ENCODE data around the gene DSPP. TPM values are rescaled to one million over a fixed set of nuclear protein-coding genes. Genes with fewer than 3 reads are reported as not detected.

The DSPP gene
- not detected in 2 replicates for polyA plus RNA-seq (2012; rRNA removed)
- not detected in 2 replicates for polyA plus RNA-seq (2012; cell fraction: cytosol; rRNA removed)
- polyA plus RNA-seq (2012; cell fraction: nucleus; rRNA removed): not detected in 2 replicates

DNA sequence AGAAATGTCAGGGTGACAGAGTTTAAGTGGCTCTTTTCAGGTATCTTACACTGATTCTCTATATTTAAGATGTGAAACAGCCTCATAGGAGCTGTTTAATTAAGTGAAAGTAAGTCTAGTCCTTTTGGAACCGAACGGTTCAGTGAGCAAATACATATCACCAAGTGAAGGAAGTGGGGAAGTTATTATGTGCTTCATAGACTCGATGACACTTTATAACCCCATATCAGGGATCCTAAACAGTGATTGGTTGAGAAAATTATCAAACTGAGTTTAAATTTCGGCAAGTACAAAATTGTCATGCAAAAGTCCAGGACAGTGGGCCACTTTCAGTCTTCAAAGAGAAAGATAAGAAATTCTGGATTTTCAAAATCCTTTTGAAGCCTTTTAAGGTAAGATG lies at the start of gene DSPP:
Gene DSPP (plus strand): TSS at position 301 of the 400 bp plus-strand sequence. CDS start 2,380 bp downstream, outside the sequence.
- Histone ChIP-seq H4K20me1 (ENCODE audit: insufficient read depth) (no peaks in the 10 kb centered on the region), H3K4me1 (ENCODE audit: control insufficient read depth in 1 of 2, insufficient read depth in 2 of 2, low read depth in 1 of 2, low read length in 1 of 2) (no peaks in the 10 kb centered on the region), H3K9ac (no peak within 1 kb of the TSS), H3K79me2 (ENCODE audit: insufficient read depth) (no peaks in the 10 kb centered on the region), H3K4me3 (ENCODE audit: low read depth in 2 of 2, low read length in 1 of 2) (no peak within 1 kb of the TSS), H3K27me3 (ENCODE audit: insufficient read depth) (no peaks in the 10 kb centered on the region), H3K27ac (ENCODE audit: low read depth in 2 of 2, low read length in 1 of 2) (no peak within 1 kb of the TSS), H3K36me3 (replicated peaks in 1 of 2; ENCODE audit: control insufficient read depth in 1 of 2, insufficient read depth in 2 of 2, low read length in 1 of 2) (no peaks in the 10 kb centered on the region), H3K9me2 (no peaks in the 10 kb centered on the region), H3K4me2 (no peak within 1 kb of the TSS), H3F3A (replicated peaks; ENCODE audit: insufficient read depth) (no peaks in the 10 kb centered on the region), H2AFZ (ENCODE audit: low read depth) (no peak within 1 kb of the TSS), H3K9me3 (no peaks in the 10 kb centered on the region)
- CTCF ChIA-PET: no interaction called here
- 56% methylated on average over 4 of the region's 4 CpGs for WGBS (ENCODE audit: low lambda C conversion rate)
- DNase-seq: no peak
- POLR2A ChIA-PET: no interaction called here
- TF ChIP-seq, protein P1, sequence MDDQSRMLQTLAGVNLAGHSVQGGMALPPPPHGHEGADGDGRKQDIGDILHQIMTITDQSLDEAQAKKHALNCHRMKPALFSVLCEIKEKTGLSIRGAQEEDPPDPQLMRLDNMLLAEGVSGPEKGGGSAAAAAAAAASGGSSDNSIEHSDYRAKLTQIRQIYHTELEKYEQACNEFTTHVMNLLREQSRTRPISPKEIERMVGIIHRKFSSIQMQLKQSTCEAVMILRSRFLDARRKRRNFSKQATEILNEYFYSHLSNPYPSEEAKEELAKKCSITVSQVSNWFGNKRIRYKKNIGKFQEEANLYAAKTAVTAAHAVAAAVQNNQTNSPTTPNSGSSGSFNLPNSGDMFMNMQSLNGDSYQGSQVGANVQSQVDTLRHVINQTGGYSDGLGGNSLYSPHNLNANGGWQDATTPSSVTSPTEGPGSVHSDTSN (IDR thresholded peaks at IDR 0.05): no peak
- TF ChIP-seq SIN3A (IDR thresholded peaks at IDR 0.05; ENCODE audit: borderline replicate concordance, low read depth, low read length): no peak
- TF ChIP-seq JUND (IDR thresholded peaks at IDR 0.05): no peak
- no peak for TF ChIP-seq NRF1 (IDR thresholded peaks at IDR 0.05; ENCODE audit: low read depth, low read length)
- TF ChIP-seq CHD2 (IDR thresholded peaks at IDR 0.05; ENCODE audit: low read length, partially characterized antibody): no peak
- TF ChIP-seq, protein P2, sequence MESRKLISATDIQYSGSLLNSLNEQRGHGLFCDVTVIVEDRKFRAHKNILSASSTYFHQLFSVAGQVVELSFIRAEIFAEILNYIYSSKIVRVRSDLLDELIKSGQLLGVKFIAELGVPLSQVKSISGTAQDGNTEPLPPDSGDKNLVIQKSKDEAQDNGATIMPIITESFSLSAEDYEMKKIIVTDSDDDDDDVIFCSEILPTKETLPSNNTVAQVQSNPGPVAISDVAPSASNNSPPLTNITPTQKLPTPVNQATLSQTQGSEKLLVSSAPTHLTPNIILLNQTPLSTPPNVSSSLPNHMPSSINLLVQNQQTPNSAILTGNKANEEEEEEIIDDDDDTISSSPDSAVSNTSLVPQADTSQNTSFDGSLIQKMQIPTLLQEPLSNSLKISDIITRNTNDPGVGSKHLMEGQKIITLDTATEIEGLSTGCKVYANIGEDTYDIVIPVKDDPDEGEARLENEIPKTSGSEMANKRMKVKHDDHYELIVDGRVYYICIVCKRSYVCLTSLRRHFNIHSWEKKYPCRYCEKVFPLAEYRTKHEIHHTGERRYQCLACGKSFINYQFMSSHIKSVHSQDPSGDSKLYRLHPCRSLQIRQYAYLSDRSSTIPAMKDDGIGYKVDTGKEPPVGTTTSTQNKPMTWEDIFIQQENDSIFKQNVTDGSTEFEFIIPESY (IDR thresholded peaks at IDR 0.05; ENCODE audit: borderline replicate concordance, low read depth): no peak
- no peak for TF ChIP-seq FOXM1 (IDR thresholded peaks at IDR 0.05; ENCODE audit: low read depth)
- TF ChIP-seq MXI1 (IDR thresholded peaks at IDR 0.05; ENCODE audit: low read depth, low read length): no peak
- no peak for TF ChIP-seq USF2 (IDR thresholded peaks at IDR 0.05; ENCODE audit: borderline replicate concordance, low read depth, low read length)
- TF ChIP-seq RAD21 (IDR thresholded peaks at IDR 0.05; ENCODE audit: low read length): no peak
- TF ChIP-seq YY1 (IDR thresholded peaks at IDR 0.05; ENCODE audit: low read depth): no peak
- no peak for TF ChIP-seq ELF1 (IDR thresholded peaks at IDR 0.05)
- TF ChIP-seq FOSL2 (IDR thresholded peaks at IDR 0.05; ENCODE audit: borderline replicate concordance, low read depth): no peak
- no peak for TF ChIP-seq RFX5 (IDR thresholded peaks at IDR 0.05; ENCODE audit: low read length)
- no peak for TF ChIP-seq EZH2phosphoT487 (IDR thresholded peaks at IDR 0.05; ENCODE audit: borderline replicate concordance, low read depth)
- no peak for TF ChIP-seq RXRA (IDR thresholded peaks at IDR 0.05; ENCODE audit: borderline replicate concordance, low read depth)
